Stimulated activated CD4-positive, alpha-beta T cell treated with anti-CD3 and anti-CD28 coated beads, Interleukin-15, amount 100 ng/mL, for 24 hours (primary cell): ENCODE data around the gene PRPS1L1.
A peak's percentile ranks its signal among the peaks of the same experiment; 100 is the strongest.

Experiments
- DNase-seq: peaks from one replicate; pipeline ENCODE4 v3.0.0-alpha.2; 2020

Gene PRPS1L1

GRCh38 chr7:18013936-18014335 lies 13.7 kb downstream of the PRPS1L1 start:
- DNase-seq: no peak

GRCh38 chr7:18004372-18004771 lies 23.3 kb downstream of the PRPS1L1 start:
- DNase-seq: no peak

GRCh38 chr7:18003286-18003994 lies 24.2 kb downstream of the PRPS1L1 start:
- DNase-seq: no peak

GRCh38 chr7:17998692-17999091 lies 29.0 kb downstream of the PRPS1L1 start:
- DNase-seq: no peak

GRCh38 chr7:17996442-17997223 lies 31.0 kb downstream of the PRPS1L1 start:
- no peak for DNase-seq

GRCh38 chr7:17996040-17996439 lies 31.6 kb downstream of the PRPS1L1 start:
- no peak for DNase-seq

GRCh38 chr7:17994079-17994850 lies 33.4 kb downstream of the PRPS1L1 start:
- peak; percentile 32 for DNase-seq

- DNase-seq: peak; percentile 41
These were observed 35.6 kb downstream of the PRPS1L1 start for GRCh38 chr7:17991866-17992648.

- DNase-seq: no peak
These were observed 36.9 kb downstream of the PRPS1L1 start for GRCh38 chr7:17990761-17991160.

GRCh38 chr7:17989546-17989945 lies 38.1 kb downstream of the PRPS1L1 start:
- DNase-seq: no peak

GRCh38 chr7:17988858-17989257 lies 38.8 kb downstream of the PRPS1L1 start:
- DNase-seq: no peak

GRCh38 chr7:17988141-17988540 lies 39.5 kb downstream of the PRPS1L1 start:
- no peak for DNase-seq

GRCh38 chr7:17986851-17987250 lies 40.8 kb downstream of the PRPS1L1 start:
- DNase-seq: no peak

GRCh38 chr7:17985473-17986239 lies 42.0 kb downstream of the PRPS1L1 start:
- DNase-seq: no peak

GRCh38 chr7:17984288-17984687 lies 43.4 kb downstream of the PRPS1L1 start:
- DNase-seq: no peak

- no peak for DNase-seq
These were observed 44.2 kb downstream of the PRPS1L1 start for GRCh38 chr7:17983221-17984062.

GRCh38 chr7:17976952-17977351 lies 50.7 kb downstream of the PRPS1L1 start:
- no peak for DNase-seq
